Neural cell (in vitro differentiated cells): ENCODE data around the gene PLA2G12A. TPM values are rescaled to one million over a fixed set of nuclear protein-coding genes. Genes with fewer than 3 reads are reported as not detected.

Experiments used
- H2AFZ ChIP-seq: fragments of 200-600, 300-800 bp; sonication (generic), shearing (Covaris generic); 2 replicates; pipeline ENCODE4 v1.6.0; 2014; ENCODE audit warnings: low read depth, mild to moderate bottlenecking, antibody characterized with exemption, low read length, moderate library complexity
- H3F3A ChIP-seq: fragments of 200-600 bp; shearing (Covaris generic); 2 replicates; pipeline ENCODE4 v1.6.1; 2016; ENCODE audit warnings: mild to moderate bottlenecking, moderate library complexity, mixed read lengths, antibody characterized with exemption, low read length; ENCODE audit not compliant: insufficient read depth, poor library complexity, severe bottlenecking
- H3K27ac ChIP-seq: fragments of 200-600, 300-800 bp; sonication (generic), shearing (Covaris generic); 2 replicates; pipeline ENCODE4 v1.5.1; 2014; ENCODE audit warnings: mild to moderate bottlenecking, low read length, moderate library complexity
- H3K27me3 ChIP-seq: fragments of 300-800, 200-600 bp; sonication (generic), shearing (Covaris generic); 2 replicates; pipeline ENCODE4 v1.6.0; 2014; ENCODE audit warnings: mild to moderate bottlenecking, low read depth, low read length, moderate library complexity; ENCODE audit not compliant: insufficient read depth
- H3K36me3 ChIP-seq: fragments of 300-800, 200-600 bp; sonication (generic), shearing (Covaris generic); 2 replicates; pipeline ENCODE4 v1.5.1; 2014; ENCODE audit warnings: mild to moderate bottlenecking, antibody characterized with exemption, low read length, moderate library complexity; ENCODE audit not compliant: insufficient read depth
- H3K4me2 ChIP-seq: fragments of 300-800, 200-600 bp; sonication (generic), shearing (Covaris generic); 2 replicates; pipeline ENCODE4 v1.6.0; 2014; ENCODE audit warnings: mild to moderate bottlenecking, low read length
- H3K4me3 ChIP-seq: fragments of 300-800, 200-600 bp; sonication (generic), shearing (Covaris generic); 2 replicates; pipeline ENCODE4 v1.5.1; 2014; ENCODE audit warnings: mild to moderate bottlenecking, low read length, moderate library complexity
- H3K79me2 ChIP-seq: fragments of 200-600 bp; shearing (Covaris generic); replicated peaks from 2 replicates; pipeline ENCODE4 v1.6.0; 2014; ENCODE audit warnings: mild to moderate bottlenecking, low read length, moderate library complexity; ENCODE audit not compliant: insufficient read depth
- H3K9ac ChIP-seq: fragments of 300-800, 200-600 bp; sonication (generic), shearing (Covaris generic); 2 replicates; pipeline ENCODE4 v1.6.1; 2016; ENCODE audit warnings: mild to moderate bottlenecking, low read length, mixed read lengths
- H3K9me2 ChIP-seq: fragments of 200-600 bp; shearing (Covaris generic); 2 replicates; pipeline ENCODE4 v1.6.1; 2016; ENCODE audit warnings: mild to moderate bottlenecking, low read length, mixed read lengths; ENCODE audit not compliant: insufficient read depth
- H3K9me3 ChIP-seq: fragments of 200-600, 300-800 bp; sonication (generic), shearing (Covaris generic); 2 replicates; pipeline ENCODE4 v1.6.1; 2016; ENCODE audit warnings: mild to moderate bottlenecking, mixed run types, low read length, moderate library complexity, mixed read lengths
- H4K20me1 ChIP-seq: fragments of 200-600 bp; shearing (Covaris generic); 2 replicates; pipeline ENCODE4 v1.6.1; 2016; ENCODE audit warnings: mild to moderate bottlenecking, mixed run types; ENCODE audit not compliant: insufficient read depth
- EP300 ChIP-seq: fragments of 450-650 bp; conservative IDR thresholded peaks from 2 replicates; pipeline ENCODE4 v1.6.1; 2014; ENCODE audit warnings: antibody characterized with exemption, mild to moderate bottlenecking, moderate library complexity; ENCODE audit not compliant: poor library complexity, severe bottlenecking
- EZH2 ChIP-seq: fragments of 200-600, 300-800 bp; shearing (Covaris generic), sonication (generic); IDR thresholded peaks from 2 replicates; pipeline ENCODE4 v1.6.1; 2014; ENCODE audit warnings: antibody characterized with exemption, low read length, borderline replicate concordance, mild to moderate bottlenecking; ENCODE audit not compliant: insufficient read depth, poor library complexity, severe bottlenecking
- MXI1 ChIP-seq: fragments of 450-650 bp; conservative IDR thresholded peaks from 2 replicates; pipeline ENCODE4 v1.6.1; 2014; ENCODE audit warnings: antibody characterized with exemption, mild to moderate bottlenecking; ENCODE audit not compliant: poor library complexity, severe bottlenecking
- POLR2AphosphoS5 ChIP-seq: IDR thresholded peaks from 2 replicates; pipeline ENCODE4 v1.6.1; 2012
- RAD21 ChIP-seq: fragments of 450-650 bp; conservative IDR thresholded peaks from 2 replicates; pipeline ENCODE4 v1.6.1; 2014; ENCODE audit warnings: antibody characterized with exemption, mild to moderate bottlenecking, moderate library complexity
- SMC3 ChIP-seq: fragments of 450-650 bp; conservative IDR thresholded peaks from 2 replicates; pipeline ENCODE4 v1.6.1; 2014; ENCODE audit warnings: antibody characterized with exemption, mild to moderate bottlenecking, moderate library complexity; ENCODE audit not compliant: poor library complexity
- TAF1 ChIP-seq: IDR thresholded peaks from 2 replicates; pipeline ENCODE4 v1.6.1; 2012; ENCODE audit warnings: low read depth
- polyA plus RNA-seq: library from polyadenylated mRNA; depleted of rRNA; stranded (reverse); fragments of >200 nt; gene quantifications from 2 replicates; pipeline ENCODE4 v1.2.3, GENCODE V29; 2014
- TF ChIP-seq, protein P1 (sequence below): fragments of 450-650 bp; IDR thresholded peaks from 2 replicates; pipeline ENCODE4 v1.5.1; 2014; ENCODE audit warnings: antibody characterized with exemption, mild to moderate bottlenecking, moderate library complexity; ENCODE audit not compliant: poor library complexity, severe bottlenecking
- TF ChIP-seq, protein P2 (sequence below): IDR thresholded peaks from 2 replicates; pipeline ENCODE4 v1.6.1; 2012; ENCODE audit warnings: borderline replicate concordance

PLA2G12A gene
- polyA plus RNA-seq, 1 donor from 2014 or later, result 31.2 TPM

DNA sequence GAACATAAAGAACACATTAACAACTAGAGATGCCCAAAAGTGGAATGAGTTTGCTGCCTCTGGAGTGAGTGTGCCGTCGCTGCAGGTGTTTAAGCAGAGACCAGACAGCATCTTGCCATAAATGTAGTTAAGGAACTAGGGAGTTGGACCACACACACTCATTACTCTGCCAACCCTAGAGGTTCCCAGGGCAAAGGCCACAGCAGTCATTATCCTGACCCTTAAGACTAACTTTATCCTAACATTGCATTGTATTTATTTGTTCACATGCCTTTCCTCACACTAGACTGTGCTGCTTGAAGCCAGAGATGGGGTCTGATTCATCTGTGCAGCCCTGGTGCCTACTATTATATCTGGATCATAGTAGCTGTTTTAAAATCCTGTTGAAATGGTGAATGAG lies 16.9 kb upstream of the PLA2G12A start:
- Histone ChIP-seq H3K27ac (no peak overlapping the region), H3F3A (no peaks in the 10 kb centered on the region), H4K20me1 (no peaks in the 10 kb centered on the region), H3K4me3 (no peak overlapping the region), H3K9me2 (no peaks in the 10 kb centered on the region), H3K9ac (no peak overlapping the region), H2AFZ (no peak overlapping the region), H3K79me2 (no peaks in the 10 kb centered on the region), H3K9me3 (no peaks in the 10 kb centered on the region), H3K4me2 (no peak overlapping the region), H3K36me3 (no peaks in the 10 kb centered on the region), H3K27me3 (no peaks in the 10 kb centered on the region)
- no peak for TF ChIP-seq TAF1

DNA sequence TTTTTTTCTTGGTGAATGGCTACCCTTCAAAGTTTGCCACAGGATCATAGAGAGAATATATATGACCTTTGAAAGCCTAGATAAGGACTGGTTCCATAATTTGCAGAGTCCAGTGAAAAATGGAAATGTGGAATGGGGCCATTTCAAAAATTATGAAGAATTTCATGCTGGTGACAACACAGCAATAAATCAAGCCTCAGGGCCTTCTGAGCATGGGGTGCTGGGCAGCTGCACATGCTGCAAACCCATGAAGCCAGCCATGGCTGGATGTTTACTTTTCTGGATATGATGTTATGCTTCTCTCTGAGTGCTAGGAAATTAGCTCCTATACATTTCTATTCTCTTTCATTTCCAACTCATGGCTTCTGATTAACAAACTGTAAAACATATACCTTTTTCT lies 16.0 kb upstream of the PLA2G12A start:
- H2AFZ ChIP-seq, result no peak overlapping the region
- H3K4me3 ChIP-seq, result no peak overlapping the region
- H3K4me2 ChIP-seq, result no peak overlapping the region
- H3K9ac ChIP-seq, result no peak overlapping the region
- no peaks in the 10 kb centered on the region for H3K9me3 ChIP-seq
- H3K79me2 ChIP-seq, result no peaks in the 10 kb centered on the region
- H3K36me3 ChIP-seq, result no peaks in the 10 kb centered on the region
- no peaks in the 10 kb centered on the region for H4K20me1 ChIP-seq
- H3K27me3 ChIP-seq, result no peaks in the 10 kb centered on the region
- TF ChIP-seq, protein P1, sequence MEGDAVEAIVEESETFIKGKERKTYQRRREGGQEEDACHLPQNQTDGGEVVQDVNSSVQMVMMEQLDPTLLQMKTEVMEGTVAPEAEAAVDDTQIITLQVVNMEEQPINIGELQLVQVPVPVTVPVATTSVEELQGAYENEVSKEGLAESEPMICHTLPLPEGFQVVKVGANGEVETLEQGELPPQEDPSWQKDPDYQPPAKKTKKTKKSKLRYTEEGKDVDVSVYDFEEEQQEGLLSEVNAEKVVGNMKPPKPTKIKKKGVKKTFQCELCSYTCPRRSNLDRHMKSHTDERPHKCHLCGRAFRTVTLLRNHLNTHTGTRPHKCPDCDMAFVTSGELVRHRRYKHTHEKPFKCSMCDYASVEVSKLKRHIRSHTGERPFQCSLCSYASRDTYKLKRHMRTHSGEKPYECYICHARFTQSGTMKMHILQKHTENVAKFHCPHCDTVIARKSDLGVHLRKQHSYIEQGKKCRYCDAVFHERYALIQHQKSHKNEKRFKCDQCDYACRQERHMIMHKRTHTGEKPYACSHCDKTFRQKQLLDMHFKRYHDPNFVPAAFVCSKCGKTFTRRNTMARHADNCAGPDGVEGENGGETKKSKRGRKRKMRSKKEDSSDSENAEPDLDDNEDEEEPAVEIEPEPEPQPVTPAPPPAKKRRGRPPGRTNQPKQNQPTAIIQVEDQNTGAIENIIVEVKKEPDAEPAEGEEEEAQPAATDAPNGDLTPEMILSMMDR, result no peak
- TF ChIP-seq MXI1, result no peak
- TF ChIP-seq, protein P2, sequence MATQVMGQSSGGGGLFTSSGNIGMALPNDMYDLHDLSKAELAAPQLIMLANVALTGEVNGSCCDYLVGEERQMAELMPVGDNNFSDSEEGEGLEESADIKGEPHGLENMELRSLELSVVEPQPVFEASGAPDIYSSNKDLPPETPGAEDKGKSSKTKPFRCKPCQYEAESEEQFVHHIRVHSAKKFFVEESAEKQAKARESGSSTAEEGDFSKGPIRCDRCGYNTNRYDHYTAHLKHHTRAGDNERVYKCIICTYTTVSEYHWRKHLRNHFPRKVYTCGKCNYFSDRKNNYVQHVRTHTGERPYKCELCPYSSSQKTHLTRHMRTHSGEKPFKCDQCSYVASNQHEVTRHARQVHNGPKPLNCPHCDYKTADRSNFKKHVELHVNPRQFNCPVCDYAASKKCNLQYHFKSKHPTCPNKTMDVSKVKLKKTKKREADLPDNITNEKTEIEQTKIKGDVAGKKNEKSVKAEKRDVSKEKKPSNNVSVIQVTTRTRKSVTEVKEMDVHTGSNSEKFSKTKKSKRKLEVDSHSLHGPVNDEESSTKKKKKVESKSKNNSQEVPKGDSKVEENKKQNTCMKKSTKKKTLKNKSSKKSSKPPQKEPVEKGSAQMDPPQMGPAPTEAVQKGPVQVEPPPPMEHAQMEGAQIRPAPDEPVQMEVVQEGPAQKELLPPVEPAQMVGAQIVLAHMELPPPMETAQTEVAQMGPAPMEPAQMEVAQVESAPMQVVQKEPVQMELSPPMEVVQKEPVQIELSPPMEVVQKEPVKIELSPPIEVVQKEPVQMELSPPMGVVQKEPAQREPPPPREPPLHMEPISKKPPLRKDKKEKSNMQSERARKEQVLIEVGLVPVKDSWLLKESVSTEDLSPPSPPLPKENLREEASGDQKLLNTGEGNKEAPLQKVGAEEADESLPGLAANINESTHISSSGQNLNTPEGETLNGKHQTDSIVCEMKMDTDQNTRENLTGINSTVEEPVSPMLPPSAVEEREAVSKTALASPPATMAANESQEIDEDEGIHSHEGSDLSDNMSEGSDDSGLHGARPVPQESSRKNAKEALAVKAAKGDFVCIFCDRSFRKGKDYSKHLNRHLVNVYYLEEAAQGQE, result no peak
- no peak for TF ChIP-seq EZH2
- TF ChIP-seq TAF1, result no peak
- TF ChIP-seq POLR2AphosphoS5, result no peak
- TF ChIP-seq SMC3, result no peak
- TF ChIP-seq EP300, result no peak
- TF ChIP-seq RAD21, result no peak
- no peak overlapping the region for H3K27ac ChIP-seq
- no peaks in the 10 kb centered on the region for H3F3A ChIP-seq
- no peaks in the 10 kb centered on the region for H3K9me2 ChIP-seq

DNA sequence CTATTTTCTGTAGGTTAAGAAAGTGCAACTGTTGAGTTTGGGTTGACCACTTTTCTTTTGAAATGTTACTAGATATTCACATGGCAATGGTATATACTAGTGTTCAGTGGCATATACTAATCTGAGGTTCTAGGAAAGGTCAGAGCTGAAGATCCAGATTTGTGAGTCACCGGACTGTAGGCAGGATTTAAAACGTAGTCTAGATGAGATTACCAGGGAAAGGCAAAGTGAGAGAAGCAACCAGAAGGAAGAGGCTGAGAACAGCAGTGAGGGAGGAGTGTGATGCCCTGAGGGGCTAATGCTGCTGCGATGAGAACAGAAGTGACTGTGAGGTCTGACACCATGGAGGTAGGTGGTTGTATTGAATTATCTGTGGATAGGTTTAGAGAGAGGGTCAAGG lies 9.7 kb upstream of the PLA2G12A start:
- Histone ChIP-seq H3K9me3 (no peaks in the 10 kb centered on the region), H3K4me3 (no peak overlapping the region), H3K4me2 (no peak overlapping the region), H2AFZ (no peak overlapping the region), H3K36me3 (no peaks in the 10 kb centered on the region), H3K27me3 (no peaks in the 10 kb centered on the region), H3K9ac (no peak overlapping the region), H4K20me1 (no peaks in the 10 kb centered on the region), H3K27ac (no peak overlapping the region), H3K9me2 (no peaks in the 10 kb centered on the region), H3K79me2 (no peaks in the 10 kb centered on the region), H3F3A (no peaks in the 10 kb centered on the region)
- TF ChIP-seq SMC3 (no peak), EZH2 (no peak), MXI1 (no peak), POLR2AphosphoS5 (no peak), EP300 (no peak), RAD21 (no peak), TAF1 (no peak)
- TF ChIP-seq, protein P2, result no peak
- TF ChIP-seq, protein P1, result no peak
